Measurements from ENCODE around the gene LDB2.

The LDB2 gene

GRCh38 chr4:16677001-16677944 is 221.2 kb downstream of the LDB2 start:
- no peak for DNase-seq

GRCh38 chr4:16676230-16676770 is 222.1 kb downstream of the LDB2 start:
- no peak for DNase-seq

GRCh38 chr4:16674082-16674481 is 224.4 kb downstream of the LDB2 start:
- no peak for DNase-seq

- no peak for DNase-seq
These were observed 226.0 kb downstream of the LDB2 start for GRCh38 chr4:16672421-16672820.

GRCh38 chr4:16671741-16672140 is 226.7 kb downstream of the LDB2 start:
- no peak for DNase-seq

GRCh38 chr4:16670727-16671126 is 227.7 kb downstream of the LDB2 start:
- no peak for DNase-seq

- no peak for DNase-seq
These were observed 229.4 kb downstream of the LDB2 start for GRCh38 chr4:16669036-16669435.

GRCh38 chr4:16668488-16668887 is 230.0 kb downstream of the LDB2 start:
- no peak for DNase-seq

- DNase-seq = no peak
These were observed 231.0 kb downstream of the LDB2 start for GRCh38 chr4:16667464-16667863.

- DNase-seq = no peak
These were observed 232.4 kb downstream of the LDB2 start for GRCh38 chr4:16665942-16666551.

GRCh38 chr4:16663732-16664131 is 234.7 kb downstream of the LDB2 start:
- no peak for DNase-seq

GRCh38 chr4:16663307-16663706 is 235.1 kb downstream of the LDB2 start:
- DNase-seq = no peak

- no peak for DNase-seq
These were observed 236.6 kb downstream of the LDB2 start for GRCh38 chr4:16661813-16662212.

- no peak for DNase-seq
These were observed 237.8 kb downstream of the LDB2 start for GRCh38 chr4:16660656-16661055.

- DNase-seq = no peak
These were observed 238.8 kb downstream of the LDB2 start for GRCh38 chr4:16659694-16660093.

GRCh38 chr4:16659079-16659478 is 239.4 kb downstream of the LDB2 start:
- DNase-seq = no peak

- DNase-seq = no peak
These were observed 240.3 kb downstream of the LDB2 start for GRCh38 chr4:16658183-16658582.

- DNase-seq = no peak
These were observed 243.3 kb downstream of the LDB2 start for GRCh38 chr4:16655111-16655510.

- no peak for DNase-seq
These were observed 245.6 kb downstream of the LDB2 start for GRCh38 chr4:16652732-16653305.

- DNase-seq = no peak
These were observed 252.0 kb downstream of the LDB2 start for GRCh38 chr4:16646459-16646858.

- DNase-seq = no peak
These were observed 254.6 kb downstream of the LDB2 start for GRCh38 chr4:16643893-16644292.

GRCh38 chr4:16642897-16643296 is 255.5 kb downstream of the LDB2 start:
- DNase-seq = no peak

- no peak for DNase-seq
These were observed 256.5 kb downstream of the LDB2 start for GRCh38 chr4:16641971-16642370.
